CD4-positive, alpha-beta memory T cell (primary cell): ENCODE data around the gene THRSP. TPM values are rescaled to one million over a fixed set of nuclear protein-coding genes. Genes with fewer than 3 reads are reported as not detected.
"Not testable (repeated sequence)": the region's sequence is repeated elsewhere in the genome, so short reads cannot be mapped to it uniquely, and the experiment has no call there.

ENCODE experiments used
- CTCF ChIA-PET: fragments of 350-600 bp; sonication (Branson Sonifier 250); formaldehyde crosslinking; loops from one replicate; lab custom pipeline; 2021; ENCODE audit warnings: inconsistent platforms; ENCODE audit not compliant: partially characterized antibody; lab: Charles Lee
- POLR2A ChIA-PET: fragments of 350-600 bp; sonication (Branson Sonifier 250); formaldehyde crosslinking; loops from one replicate; lab custom pipeline; 2021; ENCODE audit not compliant: partially characterized antibody; lab: Charles Lee
- DNase-seq, 5 donors: peaks; one replicate each; pipeline versions ENCODE4 v3.0.0 to v3.0.0-alpha.2; 2020 to 2022; ENCODE audit warnings: mixed read lengths in 1 of 5
- H3K27ac ChIP-seq: one replicate; pipeline ENCODE4 v1.7.0; 2013; ENCODE audit warnings: low read depth, low read length
- H3K27me3 ChIP-seq: 2 replicates; pipeline ENCODE4 v1.7.0; 2013; ENCODE audit warnings: mild to moderate bottlenecking, low read length, moderate library complexity; ENCODE audit not compliant: insufficient read depth
- H3K36me3 ChIP-seq: 2 replicates; pipeline ENCODE4 v1.7.0; 2013; ENCODE audit warnings: mild to moderate bottlenecking, low read length, moderate library complexity; ENCODE audit not compliant: insufficient read depth
- H3K4me1 ChIP-seq: 2 replicates; pipeline ENCODE4 v1.7.0; 2013; ENCODE audit warnings: mild to moderate bottlenecking, low read length, moderate library complexity; ENCODE audit not compliant: insufficient read depth
- H3K4me3 ChIP-seq, 2 donors: one replicate each; pipeline ENCODE4 v1.7.0; 2013; ENCODE audit warnings: low read length in 2 of 2, mild to moderate bottlenecking in 1 of 2
- H3K9me3 ChIP-seq, 2 donors: one replicate each; pipeline ENCODE4 v1.7.0; 2013; ENCODE audit warnings: low read length in 2 of 2, control low read depth in 1 of 2; ENCODE audit not compliant: control insufficient read depth in 1 of 2
- H3K27ac Mint-ChIP-seq, 7 donors: one replicate each; pipeline ENCODE4 v1.8.0; 2020 to 2021; ENCODE audit warnings: mixed read lengths in 7 of 7, mild to moderate bottlenecking in 6 of 7, inconsistent platforms in 3 of 7, moderate library complexity in 3 of 7
- H3K27me3 Mint-ChIP-seq, 2 donors: one replicate each; pipeline ENCODE4 v1.8.0; 2020 to 2021; ENCODE audit warnings: mixed read lengths in 2 of 2
- H3K36me3 Mint-ChIP-seq, 2 donors: one replicate each; pipeline ENCODE4 v1.8.0; 2020 to 2021; ENCODE audit warnings: mixed read lengths in 2 of 2, inconsistent platforms in 1 of 2, mild to moderate bottlenecking in 1 of 2
- H3K4me1 Mint-ChIP-seq, 4 donors: one replicate each; pipeline ENCODE4 v1.8.0; 2020 to 2021; ENCODE audit warnings: mixed read lengths in 4 of 4, mild to moderate bottlenecking in 1 of 4
- H3K4me3 Mint-ChIP-seq, 8 donors: one replicate each; pipeline ENCODE4 v1.8.0; 2020 to 2021; ENCODE audit warnings: mixed read lengths in 8 of 8, mild to moderate bottlenecking in 7 of 8, moderate library complexity in 6 of 8, inconsistent platforms in 3 of 8
- H3K9me3 Mint-ChIP-seq, 8 donors: one replicate each; pipeline ENCODE4 v1.8.0; 2020 to 2021; ENCODE audit warnings: mixed read lengths in 8 of 8, mild to moderate bottlenecking in 5 of 8, inconsistent platforms in 3 of 8, moderate library complexity in 1 of 8
- intact Hi-C: fragments of 100-400 bp; cut with micrococcal nuclease; formaldehyde crosslinking; loops from one replicate; pipeline ENCODE4 v1.15.1; 2023
- polyA plus RNA-seq, 2 donors: library from polyadenylated mRNA; unstranded; fragments of 300-500 nt; fragmentation: Illumina TruSeq; gene quantifications; one replicate each; pipeline ENCODE4 v1.2.3, GENCODE V29; 2021
- total RNA-seq, 2 experiments: library from RNA; stranded (reverse); gene quantifications; one replicate each; pipeline ENCODE4 v1.2.3, GENCODE V29; 2021

Gene THRSP
- total and polyA plus RNA-seq, 4 experiments from 2014 or later: 0.16 TPM; not detected in 3

- DNase-seq: no peak
- Mint-ChIP-seq H3K4me1 (peaks cover 34 to 71% (median 52%) of the 10 kb centered on the region in 4 donors), H3K27ac (peak overlapping the region in 6 of 7 donors; percentile 6 to 83 (median 30)), H3K4me3 (peak overlapping the region; percentile 9 to 68 (median 41)), H3K9me3 (no peaks in the 10 kb centered on the region), H3K27me3 (no peaks in the 10 kb centered on the region), H3K36me3 (peaks cover 6 to 25% of the 10 kb centered on the region in 2 donors)
- H3K9me3 ChIP-seq: no peaks in the 10 kb centered on the region
- intact Hi-C loops: loop anchor here (2.0 to 10.0 kb wide), 3 partner anchors 110 to 488 kb away; partner anchors contain the start of genes AAMDC, KCTD21, RSF1 and USP35
- CTCF ChIA-PET: interaction anchor here (1.0 to 1.2 kb wide), 2 partner anchors 31 to 78 kb away, joined by 3 to 6 read pairs; no protein-coding TSS in a partner anchor
- H3K4me3 ChIP-seq: no peak overlapping the region
- POLR2A ChIA-PET: interaction anchor here (1.4 to 1.6 kb wide), 2 partner anchors 63 to 82 kb away, joined by 3 read pairs; partner anchors contain the start of gene ALG8
- H3K4me1 ChIP-seq: peaks cover 55% of the 10 kb centered on the region
- peak overlapping the region; percentile 32 for H3K27ac ChIP-seq
- no peaks in the 10 kb centered on the region for H3K27me3 ChIP-seq
- H3K36me3 ChIP-seq: peaks cover 10% of the 10 kb centered on the region
Measured at GRCh38 chr11:78076733-78077403, 13.2 kb downstream of the THRSP start.

- intact Hi-C loops: loop anchor here (2.0 to 10.0 kb wide), 3 partner anchors 110 to 487 kb away; partner anchors contain the start of genes AAMDC, KCTD21, RSF1 and USP35
- CTCF ChIA-PET: interaction anchor here (1.0 to 1.2 kb wide), 2 partner anchors 32 to 78 kb away, joined by 3 to 6 read pairs; no protein-coding TSS in a partner anchor
- not testable (repeated sequence) for H3K9me3 ChIP-seq, H3K36me3 ChIP-seq, H3K9me3 Mint-ChIP-seq, H3K27me3 ChIP-seq, DNase-seq, H3K27ac ChIP-seq, H3K27me3 Mint-ChIP-seq
- peaks cover 55% of the 10 kb centered on the region for H3K4me1 ChIP-seq
- POLR2A ChIA-PET: interaction anchor here (1.4 to 2.7 kb wide), 4 partner anchors 10 to 111 kb away, joined by 3 to 11 read pairs (median 5); partner anchors contain the start of genes ALG8, KCTD21 and USP35
- Mint-ChIP-seq H3K4me3 (peak overlapping the region; percentile 93 to 98 (median 96)), H3K36me3 (peaks cover 2 to 20% of the 10 kb centered on the region in 2 donors), H3K4me1 (peaks cover 34 to 72% (median 54%) of the 10 kb centered on the region in 4 donors), H3K27ac (peak overlapping the region in 6 of 7 donors; percentile 86 to 96 (median 94))
- peak overlapping the region; percentile 13 to 77 for H3K4me3 ChIP-seq
Measured at GRCh38 chr11:78077592-78077991, 13.9 kb downstream of the THRSP start.

GRCh38 chr11:78078218-78079167 lies 14.8 kb downstream of the THRSP start:
- no peaks in the 10 kb centered on the region for H3K36me3 ChIP-seq

GRCh38 chr11:78079232-78080083 lies 15.8 kb downstream of the THRSP start, which contains the start of gene NDUFC2:
NDUFC2 (minus strand) TSS chr11:78079862; CDS start chr11:78079744, 118 bp downstream.
- peaks cover 55% of the 10 kb centered on the region for H3K4me1 ChIP-seq
- peaks cover 0 to 16% of the 10 kb centered on the region in 2 donors for H3K36me3 Mint-ChIP-seq
- H3K4me3 Mint-ChIP-seq: peak within 1 kb of the TSS; percentile 93 to 98 (median 96)
- H3K9me3 Mint-ChIP-seq: no peaks in the 10 kb centered on the region
- H3K36me3 ChIP-seq: no peaks in the 10 kb centered on the region
- intact Hi-C loops: loop anchor here (1.0 to 10.0 kb wide), 4 partner anchors 60 to 485 kb away; partner anchors contain the start of genes ALG8, INTS4, KCTD21 and USP35
- POLR2A ChIA-PET: interaction anchor here (0.6 to 2.7 kb wide), 14 partner anchors 9 to 491 kb away, joined by 3 to 18 read pairs (median 4); partner anchors contain the start of genes ALG8, INTS4, KCTD21 and USP35
- peaks cover 34 to 72% (median 49%) of the 10 kb centered on the region in 4 donors for H3K4me1 Mint-ChIP-seq
- peak within 1 kb of the TSS; percentile 77 to 98 for H3K4me3 ChIP-seq
- peak within 1 kb of the TSS; percentile 87 to 98 (median 96) for H3K27ac Mint-ChIP-seq
- H3K27me3 Mint-ChIP-seq: no peaks in the 10 kb centered on the region
- CTCF ChIA-PET: interaction anchor here (1.3 to 1.7 kb wide), 2 partner anchors 14 to 485 kb away, joined by 4 to 5 read pairs; no protein-coding TSS in a partner anchor
- no peaks in the 10 kb centered on the region for H3K9me3 ChIP-seq
- no peaks in the 10 kb centered on the region for H3K27me3 ChIP-seq
- H3K27ac ChIP-seq: peak within 1 kb of the TSS; percentile 75
- peak; percentile 60 to 66 (median 64) for DNase-seq

More at GRCh38 chr11:78078218-78079167, 14.8 kb downstream of the THRSP start:
- ChIA-PET POLR2A (interaction anchor here (0.7 to 2.7 kb wide), 10 partner anchors 8 to 624 kb away, joined by 3 to 18 read pairs (median 6); partner anchors contain the start of genes ALG8, INTS4, KCTD21 and USP35), CTCF (interaction anchor here (1.2 to 1.7 kb wide), 3 partner anchors 13 to 486 kb away, joined by 4 to 6 read pairs (median 5); no protein-coding TSS in a partner anchor)
- Histone ChIP-seq H3K4me1 (peaks cover 55% of the 10 kb centered on the region), H3K27me3 (no peaks in the 10 kb centered on the region), H3K4me3 (peak overlapping the region; percentile 77 to 98), H3K27ac (peak overlapping the region; percentile 75), H3K9me3 (no peaks in the 10 kb centered on the region)
- H3K27me3 Mint-ChIP-seq: no peaks in the 10 kb centered on the region
- peak overlapping the region; percentile 87 to 98 (median 96) for H3K27ac Mint-ChIP-seq
- peak overlapping the region; percentile 93 to 98 (median 96) for H3K4me3 Mint-ChIP-seq
- intact Hi-C loops: loop anchor here (1.0 to 10.0 kb wide), 4 partner anchors 61 to 486 kb away; partner anchors contain the start of genes ALG8, INTS4, KCTD21 and USP35
- peaks cover 0 to 16% of the 10 kb centered on the region in 2 donors for H3K36me3 Mint-ChIP-seq
- H3K9me3 Mint-ChIP-seq: no peaks in the 10 kb centered on the region
- H3K4me1 Mint-ChIP-seq: peaks cover 34 to 72% (median 52%) of the 10 kb centered on the region in 4 donors
- no peak for DNase-seq

- Mint-ChIP-seq H3K4me3 (peak overlapping the region; percentile 93 to 98 (median 96)), H3K9me3 (no peaks in the 10 kb centered on the region), H3K4me1 (peaks cover 29 to 67% (median 44%) of the 10 kb centered on the region in 4 donors), H3K27ac (peak overlapping the region; percentile 87 to 98 (median 96)), H3K27me3 (no peaks in the 10 kb centered on the region), H3K36me3 (peaks cover 0 to 16% of the 10 kb centered on the region in 2 donors)
- H3K9me3 ChIP-seq: no peaks in the 10 kb centered on the region
- no peak for DNase-seq
- peak overlapping the region; percentile 75 for H3K27ac ChIP-seq
- ChIA-PET POLR2A (interaction anchor here (1.0 to 2.7 kb wide), 8 partner anchors 9 to 261 kb away, joined by 3 to 18 read pairs (median 6); partner anchors contain the start of genes ALG8, INTS4, KCTD21 and USP35), CTCF (interaction anchor here (1.7 kb wide), 1 partner anchor 15 kb away, joined by 4 read pairs; no protein-coding TSS in a partner anchor)
- intact Hi-C loops: no loop called here
- no peaks in the 10 kb centered on the region for H3K27me3 ChIP-seq
- peak overlapping the region; percentile 77 to 98 for H3K4me3 ChIP-seq
- peaks cover 48% of the 10 kb centered on the region for H3K4me1 ChIP-seq
- H3K36me3 ChIP-seq: no peaks in the 10 kb centered on the region
Measured at GRCh38 chr11:78080084-78080817, 16.6 kb downstream of the THRSP start.
